GM19468 (cell line): Measurements from ENCODE around the gene FLYWCH2.

Experiments used
- ATAC-seq: cut with Tn5 transposase; IDR thresholded peaks from one replicate; pipeline ENCODE4 v1.9.1; 2021; ENCODE audit warnings: mild to moderate bottlenecking, moderate library complexity, moderate number of reproducible peaks; ENCODE audit not compliant: unreplicated experiment; ENCODE audit errors: extremely low read depth

Gene FLYWCH2

GRCh38 chr16:2882650-2883457, at the start of gene FLYWCH2:
Gene FLYWCH2, plus strand, starts transcription at chr16:2883215. Its CDS starts 13,235 bp downstream, at chr16:2896450.
- peak; percentile 64 for ATAC-seq

GRCh38 chr16:2833776-2834175, 49.2 kb upstream of the FLYWCH2 start:
- ATAC-seq, result no peak

- ATAC-seq, result no peak
Observed at GRCh38 chr16:2834968-2835367, 48.0 kb upstream of the FLYWCH2 start.

GRCh38 chr16:2835638-2836493, 47.1 kb upstream of the FLYWCH2 start:
- no peak for ATAC-seq

GRCh38 chr16:2836646-2837508, 46.1 kb upstream of the FLYWCH2 start:
- ATAC-seq, result no peak

- no peak for ATAC-seq
Observed at GRCh38 chr16:2838928-2839327, 44.1 kb upstream of the FLYWCH2 start.

- no peak for ATAC-seq
Observed at GRCh38 chr16:2839650-2840450, 43.2 kb upstream of the FLYWCH2 start.

- no peak for ATAC-seq
Observed at GRCh38 chr16:2840914-2841313, 42.1 kb upstream of the FLYWCH2 start.

GRCh38 chr16:2841606-2842339, 41.2 kb upstream of the FLYWCH2 start:
- no peak for ATAC-seq

- ATAC-seq, result no peak
Observed at GRCh38 chr16:2842340-2843000, 40.5 kb upstream of the FLYWCH2 start.

GRCh38 chr16:2843526-2843925, 39.5 kb upstream of the FLYWCH2 start:
- no peak for ATAC-seq

GRCh38 chr16:2845116-2845515, 37.9 kb upstream of the FLYWCH2 start:
- ATAC-seq, result no peak

- ATAC-seq, result no peak
Observed at GRCh38 chr16:2846511-2847310, 36.3 kb upstream of the FLYWCH2 start.

- no peak for ATAC-seq
Observed at GRCh38 chr16:2848933-2849725, 33.9 kb upstream of the FLYWCH2 start.

- no peak for ATAC-seq
Observed at GRCh38 chr16:2852003-2852730, 30.8 kb upstream of the FLYWCH2 start.
